GM18517 (cell line): ENCODE measurements around the gene SLC15A3.

ENCODE experiments used
- ATAC-seq: cut with Tn5 transposase; IDR thresholded peaks from one replicate; pipeline ENCODE4 v1.9.1; 2021; ENCODE audit warnings: mild to moderate bottlenecking, moderate library complexity; ENCODE audit not compliant: unreplicated experiment

SLC15A3 gene

DNA sequence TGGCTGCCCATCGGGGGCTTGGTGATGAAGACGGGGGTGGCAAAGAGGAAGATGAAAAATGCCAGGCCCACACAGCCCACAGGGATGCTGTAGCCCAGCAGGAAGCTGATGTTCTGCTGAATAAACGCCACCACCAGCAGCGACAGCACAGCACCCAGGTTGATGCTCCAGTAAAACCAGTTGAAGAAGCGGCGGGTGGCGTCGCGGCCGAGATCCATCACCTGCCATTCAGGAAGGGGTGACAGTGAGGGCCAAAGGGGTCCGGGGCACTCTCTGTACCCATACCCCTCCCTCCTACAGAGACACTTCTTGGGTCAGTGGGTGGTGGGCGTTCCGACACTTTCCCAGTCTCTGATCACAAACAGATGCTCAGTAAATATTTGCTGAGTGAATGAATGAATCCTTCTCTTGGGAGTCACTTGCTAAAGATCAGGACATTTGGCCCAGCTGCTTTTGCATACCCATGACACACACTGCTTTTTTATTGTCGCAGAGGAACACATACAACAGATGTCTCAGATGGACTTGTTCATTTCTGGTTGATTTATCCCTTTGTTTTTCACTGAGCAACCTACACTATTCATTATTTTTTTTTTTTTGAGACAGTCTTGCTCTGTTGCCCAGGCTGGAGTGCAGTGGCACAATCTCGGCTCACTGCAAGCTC, 5.2 kb downstream of the SLC15A3 start:
- no peak for ATAC-seq

DNA sequence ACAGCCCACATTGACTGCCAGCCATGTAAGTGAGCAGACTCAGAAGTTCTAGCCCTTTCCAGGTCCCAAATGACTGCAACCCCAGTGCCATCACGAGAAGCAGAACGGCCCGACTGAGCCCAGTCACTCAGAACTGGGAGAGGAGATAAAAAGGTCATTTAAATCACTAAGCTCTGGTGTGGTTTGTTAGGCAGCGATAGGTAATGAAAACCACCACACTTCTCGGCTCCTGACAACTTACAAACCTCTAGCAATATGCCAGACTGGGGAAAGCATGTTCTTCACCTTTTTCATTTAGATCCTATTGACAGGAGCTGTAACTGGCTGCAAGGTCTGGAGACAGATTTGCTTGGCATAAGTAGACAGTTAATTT, 6.7 kb downstream of the SLC15A3 start:
- no peak for ATAC-seq

DNA sequence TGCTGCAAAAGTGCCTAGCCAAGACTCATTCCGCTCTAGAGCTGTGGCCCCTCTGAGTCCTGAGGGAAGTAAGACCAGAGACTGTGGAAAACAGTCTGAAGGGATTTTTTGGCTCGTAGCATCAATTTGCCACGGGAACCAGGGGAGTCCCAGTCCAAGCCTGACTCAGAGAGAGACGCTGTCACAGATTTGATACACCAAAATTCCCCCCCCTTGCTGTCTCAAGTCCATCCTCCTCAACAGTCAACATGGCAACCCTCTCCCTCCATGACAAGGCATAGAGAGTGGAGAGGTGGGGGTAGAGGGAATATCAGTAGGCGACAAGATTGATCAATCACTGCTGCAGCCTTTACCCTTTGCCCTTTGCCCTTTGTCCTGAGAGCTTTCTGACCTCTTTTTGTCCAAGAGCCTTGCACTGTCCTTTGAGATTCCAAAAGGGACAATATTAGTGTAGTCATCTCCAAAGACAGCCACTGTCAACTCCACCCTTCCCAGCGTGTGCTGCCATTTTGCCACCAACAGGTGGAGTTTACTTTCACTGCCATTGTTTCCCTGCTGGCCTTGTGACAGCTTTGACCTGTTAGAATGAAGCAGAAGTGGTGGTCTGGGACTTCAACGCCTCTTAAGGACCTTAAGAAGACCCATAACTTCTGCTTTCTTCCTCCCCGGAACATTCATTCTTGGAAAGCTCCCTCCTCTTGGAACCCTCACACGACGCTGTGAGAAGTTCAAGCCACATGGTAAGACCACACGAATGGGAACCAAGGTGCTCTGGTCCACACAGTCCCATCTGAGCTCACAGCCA, 7.3 kb downstream of the SLC15A3 start:
- no peak for ATAC-seq

DNA sequence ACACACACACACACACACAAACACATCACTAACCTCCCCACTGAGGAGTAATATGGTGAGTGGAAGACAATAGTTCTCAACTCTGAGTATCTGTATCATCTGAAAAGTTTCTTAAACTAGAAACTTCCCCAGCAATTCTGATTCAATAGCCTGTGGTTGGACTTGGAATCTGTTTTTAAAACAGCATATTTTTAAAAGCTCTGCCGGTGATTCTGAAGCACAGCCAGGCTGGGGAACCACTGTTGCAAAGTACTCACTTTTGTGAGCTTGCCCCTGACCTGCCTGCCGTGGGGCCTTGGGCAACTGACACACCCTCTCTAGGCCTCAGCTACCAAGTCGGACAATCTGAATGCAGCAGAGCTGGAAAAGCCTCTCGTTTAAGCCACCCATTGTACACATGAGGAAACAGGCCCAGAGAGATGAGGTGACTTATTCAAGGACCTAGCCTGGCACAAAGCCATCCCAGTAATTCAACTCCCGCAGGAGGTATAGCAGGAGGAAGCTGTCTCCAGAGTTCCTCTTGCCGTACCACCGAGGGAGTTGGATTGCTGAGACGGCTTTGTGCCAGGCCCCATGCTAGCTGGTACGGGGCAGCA, 8.9 kb downstream of the SLC15A3 start:
- ATAC-seq = no peak

DNA sequence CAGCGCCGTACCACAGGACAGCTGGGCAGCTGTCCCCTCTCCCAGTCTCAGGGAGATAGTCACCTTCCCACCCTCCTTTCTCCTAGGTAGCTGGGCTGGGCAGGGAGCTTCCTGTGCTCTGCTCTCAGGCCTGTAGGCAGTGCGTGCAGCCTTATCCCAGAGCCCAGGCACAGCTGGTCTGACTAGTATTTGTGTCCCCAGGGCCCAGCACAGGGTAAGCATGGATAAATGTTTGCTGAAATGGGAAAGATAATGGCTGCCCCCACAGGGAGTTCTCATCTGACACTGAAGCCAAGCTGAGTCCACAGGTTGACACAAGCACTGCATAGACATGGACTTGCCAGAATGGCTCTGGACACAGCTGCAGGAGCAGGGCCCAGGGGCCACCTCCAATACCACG, 9.8 kb downstream of the SLC15A3 start:
- no peak for ATAC-seq

DNA sequence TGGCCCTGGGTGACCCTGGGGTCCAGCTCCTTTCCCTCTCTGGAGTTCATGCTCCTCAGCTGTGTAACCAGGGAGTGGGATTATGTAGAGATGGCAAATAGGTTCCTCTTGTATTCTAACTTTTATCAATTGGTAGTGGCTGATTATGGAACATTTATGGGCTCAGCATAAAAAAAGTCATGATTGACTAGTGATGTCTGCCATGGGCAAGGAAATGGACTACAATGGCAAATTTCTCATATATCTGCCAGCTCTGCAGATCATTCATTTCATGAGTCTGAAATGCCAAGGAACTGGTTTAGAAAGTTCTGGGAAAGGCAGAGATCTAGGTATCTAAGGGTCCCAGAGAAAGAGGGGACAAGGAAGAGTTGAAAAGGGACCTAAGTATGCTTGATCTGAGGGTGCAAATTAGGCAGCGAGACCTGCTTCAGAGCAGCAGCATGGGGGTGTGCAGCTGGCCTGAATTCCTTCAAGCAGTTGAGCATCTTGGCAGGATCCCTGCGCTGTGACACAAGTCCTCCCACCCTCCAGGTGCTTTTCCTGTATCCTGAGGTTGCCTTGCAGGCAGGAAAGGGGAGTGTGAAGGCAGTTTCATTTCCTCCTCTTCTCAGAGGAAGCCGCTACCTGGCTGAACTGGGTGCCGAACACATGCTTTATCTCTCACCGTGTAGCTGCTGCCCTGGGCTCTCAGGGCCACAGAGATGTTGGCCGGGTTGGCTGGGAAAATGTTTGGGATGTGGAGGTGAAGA, 10.4 kb downstream of the SLC15A3 start:
- ATAC-seq = no peak

DNA sequence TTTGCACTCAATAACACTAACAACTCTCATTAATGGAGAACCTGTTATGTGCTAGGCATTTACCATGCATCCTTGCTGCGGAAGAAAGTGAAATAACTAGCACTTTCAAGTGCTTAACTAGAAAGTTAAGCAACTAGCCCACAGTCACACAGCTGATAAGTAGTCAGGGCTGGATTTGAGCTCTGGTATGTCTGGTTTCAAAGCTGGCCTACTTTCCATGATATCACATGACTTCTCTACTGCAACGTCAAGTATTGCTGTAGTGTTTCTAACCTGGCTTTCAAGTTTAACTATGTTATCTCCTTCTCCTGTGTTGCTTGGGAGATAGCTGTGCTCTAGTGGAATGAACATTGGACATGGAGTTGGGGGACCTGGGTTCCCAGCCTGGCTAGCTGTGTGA, 12.1 kb downstream of the SLC15A3 start:
- ATAC-seq = no peak

DNA sequence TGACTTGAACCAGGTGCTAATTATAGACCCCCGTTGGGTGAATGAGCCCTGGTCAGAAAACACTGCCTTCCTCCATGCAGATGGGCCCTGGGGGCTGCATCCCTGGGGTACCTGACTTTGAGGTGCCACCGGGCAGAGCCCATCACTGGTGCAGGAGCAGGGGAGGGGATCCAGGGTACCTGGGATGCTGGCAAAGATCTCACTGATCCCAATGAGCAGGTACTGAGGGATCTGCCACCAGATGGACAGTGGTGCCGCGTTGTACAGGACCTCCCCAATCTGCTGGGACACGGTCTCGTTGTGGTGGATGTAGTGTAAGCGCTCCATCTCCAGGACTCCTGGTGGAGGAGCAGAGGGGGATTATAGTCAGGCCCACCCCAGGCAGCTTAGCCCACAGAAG, 12.7 kb downstream of the SLC15A3 start:
- ATAC-seq = no peak

DNA sequence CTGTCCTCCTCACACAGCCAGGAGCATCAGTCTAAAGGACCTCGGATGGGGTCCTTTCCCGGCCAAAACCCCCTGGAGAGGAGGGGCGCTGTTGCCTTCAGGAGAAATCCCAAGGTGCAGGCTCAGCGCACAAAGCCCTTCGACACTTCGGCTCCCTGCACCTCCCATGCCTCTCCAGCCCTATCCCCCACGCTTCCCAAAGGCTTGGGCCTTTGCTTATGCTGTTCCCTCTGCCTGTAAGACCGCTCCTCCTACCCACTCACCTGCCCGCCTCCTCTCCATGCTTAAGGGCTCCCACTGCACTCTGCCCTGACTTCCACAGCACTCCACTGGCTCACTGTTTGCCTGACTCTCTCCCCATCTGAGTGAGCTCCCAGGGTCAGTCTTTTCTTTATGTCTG, 13.5 kb downstream of the SLC15A3 start:
- ATAC-seq = no peak

DNA sequence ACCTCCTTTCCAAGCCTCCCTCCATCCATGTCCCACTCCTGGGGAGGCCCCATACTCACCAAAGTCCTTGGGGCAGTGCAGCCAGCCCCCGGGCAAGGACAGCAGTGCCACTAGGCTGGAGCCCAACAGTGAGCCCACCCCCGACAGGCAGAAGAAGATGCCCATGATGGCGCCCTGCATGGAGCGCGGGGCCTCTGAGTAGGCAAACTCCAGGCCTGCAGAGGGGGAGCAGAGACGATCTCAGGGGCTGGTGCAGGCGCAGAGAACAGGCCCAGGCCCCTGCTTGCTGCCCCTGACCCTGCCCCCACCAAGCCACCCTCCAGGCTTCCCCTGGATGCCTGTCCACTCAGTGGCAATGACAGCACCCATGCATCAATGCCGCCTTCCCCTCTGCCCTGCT, 14.2 kb downstream of the SLC15A3 start:
- ATAC-seq = no peak

DNA sequence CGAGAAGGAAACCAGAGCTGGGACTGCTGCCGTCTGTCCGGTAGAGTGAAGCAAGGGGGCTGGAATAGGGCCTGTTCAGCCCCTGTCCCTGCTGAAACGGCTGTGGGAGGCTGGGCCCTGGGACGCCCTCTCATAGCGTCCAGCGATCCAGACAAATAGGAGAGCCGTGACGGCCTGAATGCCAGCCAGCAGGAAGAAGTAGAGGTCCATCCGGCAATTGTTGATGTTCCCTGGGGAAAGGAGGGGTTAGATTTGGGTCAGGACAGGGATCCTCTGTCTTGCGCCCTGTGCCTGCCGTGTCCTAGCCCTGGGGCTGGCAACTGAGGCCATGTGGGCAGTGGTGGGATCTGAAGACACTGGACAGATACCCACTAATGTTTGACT, 14.8 kb downstream of the SLC15A3 start:
- ATAC-seq = no peak

DNA sequence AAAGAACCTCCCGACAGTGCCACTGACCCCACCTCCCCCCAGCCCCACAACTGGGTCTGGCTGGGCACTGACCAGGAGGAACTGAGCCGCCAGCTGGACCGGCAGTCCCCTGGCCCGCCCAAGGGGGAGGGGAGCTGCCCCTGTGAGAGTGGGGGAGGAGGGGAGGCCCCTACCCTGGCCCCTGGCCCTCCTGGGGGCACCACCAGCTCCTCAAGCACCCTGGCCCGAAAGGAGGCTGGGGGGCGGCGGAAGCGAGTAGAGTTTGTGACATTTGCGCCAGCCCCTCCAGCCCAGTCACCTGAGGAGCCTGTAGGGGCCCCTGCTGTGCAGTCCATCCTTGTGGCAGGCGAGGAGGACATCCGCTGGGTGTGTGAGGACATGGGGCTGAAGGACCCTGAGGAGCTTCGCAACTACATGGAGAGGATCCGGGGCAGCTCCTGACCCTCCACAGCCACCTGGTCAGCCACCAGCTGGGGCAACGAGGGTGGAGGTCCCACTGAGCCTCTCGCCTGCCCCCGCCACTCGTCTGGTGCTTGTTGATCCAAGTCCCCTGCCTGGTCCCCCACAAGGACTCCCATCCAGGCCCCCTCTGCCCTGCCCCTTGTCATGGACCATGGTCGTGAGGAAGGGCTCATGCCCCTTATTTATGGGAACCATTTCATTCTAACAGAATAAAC, 15.4 kb downstream of the SLC15A3 start:
- ATAC-seq = no peak

DNA sequence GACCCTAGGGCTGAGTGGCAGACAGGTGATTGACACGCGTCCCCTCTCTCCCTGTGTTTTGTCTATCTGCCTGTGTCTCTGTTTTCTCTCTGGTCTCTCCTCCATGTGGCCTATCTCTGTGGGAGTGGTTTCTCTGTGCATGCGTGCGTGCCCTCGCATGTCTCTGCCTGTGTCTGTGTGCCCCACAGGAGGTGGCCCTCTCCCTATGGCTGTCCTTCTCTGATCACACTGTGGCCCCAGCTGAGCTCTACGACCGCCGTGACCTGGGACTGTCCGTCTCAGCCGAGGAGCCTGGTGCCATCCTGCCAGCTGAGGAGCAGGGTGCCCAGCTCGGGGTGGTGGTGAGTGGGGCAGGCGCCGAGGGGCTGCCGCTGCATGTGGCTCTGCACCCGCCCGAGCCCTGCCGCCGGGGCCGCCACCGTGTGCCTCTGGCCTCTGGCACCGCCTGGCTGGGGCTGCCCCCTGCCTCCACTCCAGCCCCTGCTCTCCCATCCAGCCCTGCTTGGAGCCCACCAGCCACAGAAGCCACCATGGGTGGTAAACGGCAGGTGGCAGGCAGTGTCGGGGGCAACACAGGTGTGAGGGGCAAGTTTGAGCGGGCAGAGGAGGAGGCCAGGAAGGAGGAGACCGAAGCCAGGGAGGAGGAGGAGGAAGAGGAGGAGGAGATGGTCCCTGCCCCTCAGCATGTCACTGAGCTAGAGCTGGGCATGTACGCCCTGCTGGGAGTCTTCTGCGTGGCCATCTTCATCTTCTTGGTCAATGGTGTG, 16.1 kb downstream of the SLC15A3 start:
- no peak for ATAC-seq

DNA sequence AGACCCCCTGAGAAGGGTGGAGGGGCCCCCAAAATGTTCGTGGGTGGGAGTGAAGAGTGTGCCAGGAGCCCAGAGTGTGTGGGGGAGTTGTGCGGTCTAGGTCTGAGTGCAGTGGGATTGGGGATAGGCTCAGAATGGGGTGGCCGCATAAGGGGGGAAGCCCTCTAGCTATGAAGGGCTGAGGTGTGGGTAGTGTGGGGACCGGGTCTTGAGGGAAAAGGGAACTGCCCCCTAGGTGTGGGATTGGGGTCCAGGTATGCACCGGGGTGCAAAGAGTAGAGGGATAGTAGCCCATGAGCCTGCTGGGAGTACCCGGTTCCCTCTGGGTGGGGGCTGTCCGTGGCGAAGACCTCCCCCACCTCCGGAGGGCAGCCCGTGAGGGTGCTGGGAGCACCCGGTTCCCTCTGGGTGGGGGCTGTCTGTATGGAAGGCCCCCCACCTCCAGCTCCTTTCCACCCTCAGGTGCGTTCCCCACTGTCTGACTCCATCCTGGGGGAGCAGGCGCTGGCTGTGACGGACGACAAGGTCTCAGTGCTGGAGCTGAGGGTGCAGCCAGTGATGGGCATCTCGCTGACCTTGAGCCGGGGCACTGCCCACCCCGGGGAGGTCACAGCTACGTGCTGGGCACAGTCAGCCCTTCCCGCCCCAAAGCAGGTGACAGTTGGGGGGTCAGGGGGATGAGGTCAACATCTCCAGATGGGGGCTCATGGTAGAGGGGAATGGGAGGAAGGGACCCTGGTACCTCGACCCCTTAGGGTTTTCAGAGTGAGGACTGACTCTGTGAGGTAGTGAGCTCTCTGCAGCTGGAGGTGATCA, 17.0 kb downstream of the SLC15A3 start:
- no peak for ATAC-seq

DNA sequence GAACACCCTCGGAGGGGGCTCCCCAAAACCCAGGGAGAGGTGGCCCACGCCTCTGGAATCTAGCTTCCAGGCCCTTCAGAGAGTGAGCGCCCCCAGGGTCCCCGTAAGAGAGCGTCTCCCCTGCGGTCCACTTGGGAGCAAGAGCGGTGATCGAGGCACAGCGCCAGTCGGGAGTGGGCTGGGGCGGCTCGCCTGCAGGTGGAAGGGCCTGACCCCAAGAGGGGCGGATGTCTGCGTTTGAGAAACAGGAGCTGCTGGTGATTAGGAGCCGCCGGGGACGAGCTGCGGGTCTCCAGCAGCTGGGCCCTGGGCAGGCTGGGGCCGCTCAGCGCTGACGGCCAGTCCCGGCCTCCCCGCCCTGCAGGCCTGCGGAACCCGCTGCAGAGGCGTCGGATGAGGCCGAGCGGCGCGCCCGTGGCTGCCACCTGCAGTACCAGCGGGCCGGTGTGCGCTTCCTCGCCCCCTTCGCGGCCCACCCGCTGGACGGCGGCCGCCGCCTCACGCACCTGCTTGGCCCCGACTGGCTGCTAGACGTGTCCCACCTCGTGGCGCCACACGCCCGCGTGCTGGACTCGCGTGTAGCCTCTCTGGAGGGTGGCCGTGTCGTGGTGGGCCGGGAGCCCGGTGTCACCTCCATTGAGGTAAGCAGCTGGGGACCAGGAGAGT, 17.7 kb downstream of the SLC15A3 start:
- no peak for ATAC-seq

DNA sequence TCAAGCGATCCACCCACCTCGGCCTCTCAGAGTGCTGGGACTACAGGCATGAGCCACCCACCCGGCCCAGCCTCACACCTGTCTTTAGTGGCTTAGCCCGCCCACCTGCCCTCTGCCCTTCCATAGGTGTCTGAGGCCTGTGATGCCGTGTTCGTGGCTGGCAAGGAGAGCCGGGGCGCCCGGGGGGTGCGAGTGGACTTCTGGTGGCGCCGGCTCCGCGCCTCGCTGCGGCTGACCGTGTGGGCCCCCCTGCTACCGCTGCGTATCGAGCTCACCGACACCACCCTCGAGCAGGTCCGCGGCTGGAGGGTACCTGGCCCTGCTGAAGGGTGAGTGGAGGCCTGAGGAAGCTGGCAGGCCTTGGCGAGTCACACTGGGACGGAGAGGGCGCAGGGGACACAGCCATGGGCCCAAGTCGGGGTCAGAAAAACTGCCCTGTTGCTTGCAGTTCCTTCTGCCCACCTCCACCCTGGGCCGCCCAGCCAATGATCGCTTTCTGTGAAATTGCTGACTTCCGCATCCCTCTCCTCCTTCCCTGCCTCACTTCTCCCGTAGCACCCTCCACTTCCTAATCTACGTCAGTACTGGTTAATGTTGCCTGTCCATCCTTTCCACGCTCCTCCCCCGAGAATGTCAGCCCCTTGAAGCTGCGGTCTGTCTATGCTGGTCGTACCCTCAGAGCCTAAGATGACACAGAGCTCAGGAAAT, 18.4 kb downstream of the SLC15A3 start:
- ATAC-seq = no peak

DNA sequence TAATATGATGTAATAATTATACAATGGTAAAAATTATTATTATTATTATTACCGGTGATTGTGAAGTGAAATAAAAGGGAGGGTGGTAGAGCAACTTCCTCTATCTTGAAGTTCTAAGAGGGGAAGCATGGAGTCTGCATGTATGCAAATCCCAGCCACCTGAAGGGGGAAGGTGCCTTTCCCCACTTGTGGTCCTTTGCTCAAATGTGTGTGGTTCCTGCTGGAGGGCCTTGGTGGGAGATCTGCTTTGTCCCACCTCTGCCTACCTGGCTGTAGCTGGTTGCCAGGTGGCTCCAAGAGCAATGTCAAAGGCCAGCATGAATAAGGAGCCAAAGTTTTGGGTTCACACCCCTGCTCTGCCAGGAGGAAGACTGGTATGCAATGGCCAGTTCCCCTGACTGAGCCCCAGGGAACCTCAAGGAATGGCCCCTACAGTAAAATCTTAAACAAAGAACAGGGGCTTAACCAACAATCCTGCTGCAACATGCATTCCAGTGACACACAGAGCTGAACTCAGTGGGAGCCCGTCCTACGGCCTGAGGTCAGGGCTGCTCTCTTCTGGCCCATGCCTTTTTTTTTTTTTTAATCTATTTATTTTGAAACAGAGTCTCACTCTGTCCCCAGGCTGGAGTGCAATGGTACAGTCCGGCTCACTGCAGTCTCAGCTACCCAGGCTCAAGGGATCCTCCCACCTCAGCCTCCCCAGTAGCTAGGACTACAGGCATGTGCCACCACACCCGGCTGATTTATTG, 19.2 kb downstream of the SLC15A3 start:
- ATAC-seq = no peak

DNA sequence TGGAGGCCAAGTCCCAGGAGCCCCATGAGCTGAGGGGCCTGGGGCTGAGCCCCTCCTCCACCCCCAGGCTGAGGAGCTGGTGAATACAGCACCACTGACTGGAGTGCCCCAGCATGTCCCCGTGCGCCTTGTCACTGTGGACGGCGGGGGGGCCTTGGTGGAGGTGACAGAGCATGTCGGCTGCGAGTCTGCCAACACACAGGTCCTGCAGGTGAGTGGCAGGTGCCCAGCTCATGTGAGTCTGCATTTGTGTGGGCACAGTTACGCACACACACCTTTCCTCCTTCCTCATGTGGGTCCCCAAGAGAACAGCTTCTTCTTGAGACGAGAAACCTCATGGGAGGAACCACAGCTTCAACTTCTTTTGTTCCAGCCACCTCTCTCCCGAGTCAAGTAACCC, 20.1 kb downstream of the SLC15A3 start:
- no peak for ATAC-seq
